Neural progenitor cell (in vitro differentiated cells): ENCODE measurements around the gene MAP4K1. TPM values are rescaled to one million over a fixed set of nuclear protein-coding genes. Genes with fewer than 3 reads are reported as not detected.

Experiments
- DNase-seq: peaks from one replicate; pipeline ENCODE4 v3.0.0-alpha.2; 2016; ENCODE audit warnings: low spot score
- H2AFZ ChIP-seq: fragments of 200-600 bp; sonication (generic); replicated peaks from 2 replicates; pipeline ENCODE4 v1.6.1; 2016; ENCODE audit warnings: antibody characterized with exemption
- H3F3A ChIP-seq: fragments of 200-600 bp; sonication (generic); 2 replicates; pipeline ENCODE4 v1.6.1; 2016; ENCODE audit warnings: antibody characterized with exemption, low read depth
- H3K27ac ChIP-seq: fragments of 200-600 bp; sonication (generic); 2 replicates; pipeline ENCODE4 v1.5.1; 2016; ENCODE audit warnings: mild to moderate bottlenecking
- H3K27me3 ChIP-seq: fragments of 200-600 bp; sonication (generic); 2 replicates; pipeline ENCODE4 v1.6.1; 2016; ENCODE audit warnings: mild to moderate bottlenecking, moderate library complexity
- H3K36me3 ChIP-seq: fragments of 200-600 bp; sonication (generic); 2 replicates; pipeline ENCODE4 v1.5.1; 2016
- H3K4me1 ChIP-seq: fragments of 200-600 bp; sonication (generic); 2 replicates; pipeline ENCODE4 v1.6.1; 2016; ENCODE audit warnings: mixed run types
- H3K4me2 ChIP-seq: fragments of 200-600 bp; sonication (generic); 2 replicates; pipeline ENCODE4 v1.6.1; 2016
- H3K4me3 ChIP-seq: fragments of 200-600 bp; sonication (generic); 2 replicates; pipeline ENCODE4 v1.5.1; 2016
- H3K79me2 ChIP-seq: fragments of 200-600 bp; sonication (generic); 2 replicates; pipeline ENCODE4 v1.6.1; 2016; ENCODE audit warnings: low read depth
- H3K9ac ChIP-seq: fragments of 200-600 bp; sonication (generic); 2 replicates; pipeline ENCODE4 v1.6.1; 2016
- H3K9me3 ChIP-seq: fragments of 200-600 bp; sonication (generic); 2 replicates; pipeline ENCODE4 v1.5.1; 2016; ENCODE audit warnings: low read depth
- H4K20me1 ChIP-seq: fragments of 200-600 bp; sonication (generic); 2 replicates; pipeline ENCODE4 v1.6.1; 2016; ENCODE audit warnings: low read depth
- H3K27ac Mint-ChIP-seq: 3 replicates; pipeline ENCODE4 v1.8.0; 2021; ENCODE audit warnings: mixed read lengths
- H3K27me3 Mint-ChIP-seq: 2 replicates; pipeline ENCODE4 v1.8.0; 2022; ENCODE audit warnings: low read depth, mild to moderate bottlenecking, inconsistent platforms, moderate library complexity, mixed read lengths; ENCODE audit not compliant: insufficient read depth
- H3K36me3 Mint-ChIP-seq: 3 replicates; pipeline ENCODE4 v1.8.0; 2021; ENCODE audit warnings: mixed read lengths
- H3K4me1 Mint-ChIP-seq: 3 replicates; pipeline ENCODE4 v1.8.0; 2021; ENCODE audit warnings: mixed read lengths
- H3K4me3 Mint-ChIP-seq: 3 replicates; pipeline ENCODE4 v1.8.0; 2021; ENCODE audit warnings: mild to moderate bottlenecking, moderate library complexity, mixed read lengths
- H3K9me3 Mint-ChIP-seq: 3 replicates; pipeline ENCODE4 v1.8.0; 2020; ENCODE audit warnings: mixed read lengths
- CTCF ChIP-seq: fragments of 200-600 bp; sonication (generic); IDR thresholded peaks from 2 replicates; pipeline ENCODE4 v1.5.1; 2017; ENCODE audit warnings: antibody characterized with exemption, mild to moderate bottlenecking
- EZH2 ChIP-seq: fragments of 200-600 bp; sonication (generic); IDR thresholded peaks from 2 replicates; pipeline ENCODE4 v1.6.1; 2017; ENCODE audit warnings: antibody characterized with exemption, mild to moderate bottlenecking, moderate library complexity
- EZH2phosphoT487 ChIP-seq: fragments of 200-600 bp; sonication (generic); IDR thresholded peaks from 2 replicates; pipeline ENCODE4 v1.6.1; 2017; ENCODE audit warnings: antibody characterized with exemption
- total RNA-seq: library from RNA; depleted of rRNA; stranded (reverse); fragments of >200 nt; gene quantifications from 2 replicates; pipeline ENCODE4 v1.2.3, GENCODE V29; 2015; ENCODE audit warnings: low replicate concordance

MAP4K1 gene
- total RNA-seq, 1 donor from 2014 or later = 3.6 TPM

GRCh38 chr19:38599722-38600121, 18.0 kb downstream of the MAP4K1 start:
- TF ChIP-seq EZH2 = no peak
- no peak for TF ChIP-seq CTCF
- no peak for TF ChIP-seq EZH2phosphoT487
- no peak overlapping the region for H3K4me3 ChIP-seq
- H3F3A ChIP-seq = peaks cover 26% of the 10 kb centered on the region
- H3K36me3 ChIP-seq = no peaks in the 10 kb centered on the region
- H3K36me3 Mint-ChIP-seq = no peaks in the 10 kb centered on the region
- no peaks in the 10 kb centered on the region for H3K9me3 ChIP-seq
- H3K4me1 ChIP-seq = no peaks in the 10 kb centered on the region
- no peaks in the 10 kb centered on the region for H3K9me3 Mint-ChIP-seq
- H4K20me1 ChIP-seq = no peaks in the 10 kb centered on the region
- H3K9ac ChIP-seq = no peak overlapping the region
- no peak overlapping the region for H3K27ac Mint-ChIP-seq
- H3K4me1 Mint-ChIP-seq = peaks cover 3% of the 10 kb centered on the region
- H3K27me3 ChIP-seq = no peaks in the 10 kb centered on the region
- H3K4me2 ChIP-seq = no peak overlapping the region
- no peak overlapping the region for H2AFZ ChIP-seq
- no peak overlapping the region for H3K27ac ChIP-seq
- H3K4me3 Mint-ChIP-seq = no peak overlapping the region
- peaks cover 18% of the 10 kb centered on the region for H3K27me3 Mint-ChIP-seq
- no peak for DNase-seq
- no peaks in the 10 kb centered on the region for H3K79me2 ChIP-seq

- Mint-ChIP-seq H3K36me3 (no peaks in the 10 kb centered on the region), H3K4me3 (peak overlapping the region; percentile 88), H3K9me3 (no peaks in the 10 kb centered on the region), H3K27ac (no peak overlapping the region), H3K4me1 (peaks cover 3% of the 10 kb centered on the region), H3K27me3 (peaks cover 16% of the 10 kb centered on the region)
- Histone ChIP-seq H3K36me3 (no peaks in the 10 kb centered on the region), H3K4me2 (no peak overlapping the region), H3K4me1 (no peaks in the 10 kb centered on the region), H2AFZ (no peak overlapping the region), H3K4me3 (no peak overlapping the region), H3K9me3 (no peaks in the 10 kb centered on the region), H4K20me1 (no peaks in the 10 kb centered on the region), H3K27ac (no peak overlapping the region), H3K9ac (no peak overlapping the region), H3F3A (peaks cover 10% of the 10 kb centered on the region), H3K27me3 (no peaks in the 10 kb centered on the region), H3K79me2 (no peaks in the 10 kb centered on the region)
- DNase-seq = no peak
- TF ChIP-seq EZH2phosphoT487 (no peak), EZH2 (no peak), CTCF (no peak)
Measured at GRCh38 chr19:38597075-38597474, 20.7 kb downstream of the MAP4K1 start.

DNA sequence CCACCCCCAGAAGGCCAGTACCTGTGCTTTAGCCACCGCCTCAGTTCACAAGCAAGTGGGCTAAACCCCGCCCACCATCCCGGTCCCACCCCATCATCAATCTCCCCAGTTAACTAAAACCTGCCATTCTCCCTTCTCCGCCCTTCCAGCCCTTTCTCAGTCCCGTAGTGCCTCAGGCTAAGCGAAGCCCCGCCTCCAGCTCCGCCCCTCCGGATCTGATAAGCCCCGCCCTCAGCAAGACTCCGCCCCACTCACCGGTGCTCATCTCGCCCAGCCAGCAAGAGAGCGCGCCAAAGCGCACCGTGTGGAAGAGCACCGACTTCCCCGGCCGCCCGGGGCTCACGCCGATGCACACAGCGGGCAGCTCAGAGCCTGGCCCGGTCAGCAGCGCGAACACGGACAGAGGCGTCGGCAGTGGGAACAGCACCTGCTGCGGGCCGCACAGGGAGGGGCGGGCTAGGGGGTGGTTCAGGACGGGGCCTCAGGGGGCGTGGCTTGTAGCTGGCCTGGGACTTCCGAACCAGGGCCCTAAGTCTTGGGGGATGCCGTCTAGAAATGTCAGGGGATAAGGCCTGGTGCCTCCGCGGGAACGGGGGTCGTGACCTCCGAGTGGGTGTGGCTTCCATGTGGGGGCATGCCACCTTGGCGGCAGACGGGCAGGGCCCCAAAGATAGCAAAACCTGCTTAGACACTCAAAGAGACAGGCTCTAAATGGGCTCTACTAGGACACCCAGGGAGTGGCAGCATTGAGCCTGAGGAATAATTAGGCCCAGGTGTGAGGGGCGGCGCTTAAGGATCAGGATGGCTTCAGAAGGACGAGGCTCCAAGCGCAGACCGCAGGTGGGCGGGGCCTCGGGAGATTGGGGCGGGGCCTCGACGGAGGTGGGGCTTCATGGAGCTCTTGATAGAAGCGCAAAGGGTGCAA, 21.4 kb downstream of the MAP4K1 start:
- no peak overlapping the region for H3K27ac Mint-ChIP-seq
- peak overlapping the region; percentile 72 for H3K4me3 ChIP-seq
- H3K9ac ChIP-seq = no peak overlapping the region
- peak overlapping the region; percentile 88 for H3K4me3 Mint-ChIP-seq
- TF ChIP-seq EZH2phosphoT487 (no peak), CTCF (no peak), EZH2 (no peak)
- H3K9me3 ChIP-seq = no peaks in the 10 kb centered on the region
- H3K27me3 Mint-ChIP-seq = peaks cover 14% of the 10 kb centered on the region
- no peaks in the 10 kb centered on the region for H3K79me2 ChIP-seq
- H3K4me1 ChIP-seq = no peaks in the 10 kb centered on the region
- H3K36me3 Mint-ChIP-seq = no peaks in the 10 kb centered on the region
- H3F3A ChIP-seq = peaks cover 10% of the 10 kb centered on the region
- no peaks in the 10 kb centered on the region for H3K36me3 ChIP-seq
- no peak overlapping the region for H3K27ac ChIP-seq
- H4K20me1 ChIP-seq = no peaks in the 10 kb centered on the region
- no peaks in the 10 kb centered on the region for H3K9me3 Mint-ChIP-seq
- H2AFZ ChIP-seq = peak overlapping the region; percentile 89
- peaks cover 3% of the 10 kb centered on the region for H3K4me1 Mint-ChIP-seq
- H3K4me2 ChIP-seq = peak overlapping the region; percentile 78
- no peaks in the 10 kb centered on the region for H3K27me3 ChIP-seq
- DNase-seq = peak; percentile 95
